ENCODE measurements around the gene CPVL.

- TF ChIP-seq CTCF (IDR thresholded peaks at IDR 0.05 in 2 of 3, conservative IDR thresholded peaks at IDR 0.05 in 1 of 3; ENCODE audit: borderline replicate concordance in 1 of 3, insufficient read depth in 1 of 3, low read depth in 2 of 3, low read length in 2 of 3), result no peak
- TF ChIP-seq ZBTB33 (IDR thresholded peaks at IDR 0.05; ENCODE audit: extremely low read depth, insufficient replicate concordance, low read length), result no peak
- no peak for TF ChIP-seq POLR2A (IDR thresholded peaks at IDR 0.05; ENCODE audit: borderline replicate concordance, extremely low read depth, insufficient read depth, insufficient read length)
- no peak for TF ChIP-seq SIN3A (IDR thresholded peaks at IDR 0.05; ENCODE audit: low read depth)
- TF ChIP-seq POLR2AphosphoS5 (IDR thresholded peaks at IDR 0.05; ENCODE audit: low read depth, low read length), result no peak
- no peak for TF ChIP-seq TCF7L2 (IDR thresholded peaks at IDR 0.05; ENCODE audit: borderline replicate concordance, extremely low read depth, insufficient read depth, insufficient read length)
- TF ChIP-seq JUND (IDR thresholded peaks at IDR 0.05), result no peak
- TF ChIP-seq EZH2phosphoT487 (IDR thresholded peaks at IDR 0.05; ENCODE audit: borderline replicate concordance), result no peak
- TF ChIP-seq CEBPB (IDR thresholded peaks at IDR 0.05; ENCODE audit: low read depth), result no peak
- no peak for TF ChIP-seq REST (IDR thresholded peaks at IDR 0.05; ENCODE audit: low read depth)
- no peak for TF ChIP-seq EZH2 (IDR thresholded peaks at IDR 0.05)
- TF ChIP-seq EGR1 (IDR thresholded peaks at IDR 0.05; ENCODE audit: low read depth), result no peak
- TF ChIP-seq SP1 (IDR thresholded peaks at IDR 0.05; ENCODE audit: low read depth), result no peak
Measured at GRCh38 chr7:29116361-29117200, 29.8 kb downstream of the CPVL start.
